Frontal cortex (tissue), 4 donors: Measurements from ENCODE around the gene PMM2. TPM values are rescaled to one million over a fixed set of nuclear protein-coding genes. Genes with fewer than 3 reads are reported as not detected.
"Not testable (repeated sequence)": the region's sequence is repeated elsewhere in the genome, so short reads cannot be mapped to it uniquely, and the experiment has no call there.

Source experiments
- DNase-seq, 2 donors: peaks; one replicate each; pipeline ENCODE4 v3.0.0; 2012; ENCODE audit warnings: low spot score in 2 of 2
- FAIRE-seq: peaks from 2 replicates; lab custom pipeline; 2012; peaks lifted over from hg19 to GRCh38; lab: Jason Lieb, UNC
- total RNA-seq: library from RNA; depleted of rRNA; stranded (reverse); fragments of >200 nt; gene quantifications from one replicate; pipeline ENCODE4 v1.2.3, GENCODE V29; 2014
- donor health status: control.
- donor health status: control.
- donor health status: control.

The PMM2 gene
- total RNA-seq, 1 donor from 2014 or later: 6.5 TPM

DNA sequence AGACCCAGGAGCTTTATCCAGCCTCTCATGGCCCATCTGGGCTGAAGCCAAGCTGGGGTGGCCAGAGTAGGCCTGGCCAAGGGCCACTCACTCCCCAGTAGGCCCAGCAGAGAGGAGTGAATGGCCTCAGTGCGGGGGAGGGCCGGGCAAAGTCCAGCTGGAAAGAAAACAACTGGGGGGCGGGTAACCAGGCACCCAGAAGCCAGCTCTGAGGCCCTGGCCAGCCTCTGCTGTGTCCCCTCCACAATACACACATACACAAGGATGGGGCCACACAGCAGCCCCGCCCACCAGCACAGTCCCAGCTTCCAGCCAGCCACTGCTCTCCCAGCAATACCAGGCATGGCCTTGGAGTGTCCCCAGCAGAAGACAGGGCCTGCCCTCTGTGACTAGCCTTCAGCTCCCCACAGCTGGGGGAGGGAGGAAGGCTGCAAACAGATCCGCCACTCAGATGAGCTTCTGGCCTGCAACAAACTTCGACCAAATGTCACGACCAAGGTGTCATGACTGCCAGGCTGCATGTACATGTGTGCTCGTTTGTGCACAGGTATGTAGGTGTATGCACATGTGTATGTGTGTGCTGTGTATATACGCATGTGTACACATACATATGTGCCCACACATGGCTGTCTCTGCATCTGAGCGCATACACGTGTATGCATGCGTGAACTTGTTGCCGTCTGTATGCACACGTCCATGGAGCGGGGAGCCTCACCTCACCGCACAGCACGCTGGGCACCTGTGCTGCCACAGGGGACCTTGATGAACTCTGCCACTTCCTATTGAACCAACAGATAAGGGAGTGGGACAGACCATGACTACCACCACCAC, 66.2 kb downstream of the PMM2 start:
- DNase-seq (peak; percentile 56 to 74), FAIRE-seq (no peak)

- DNase-seq (no peak), FAIRE-seq (no peak)
Measured at GRCh38 chr16:8864480-8865110, 67.0 kb downstream of the PMM2 start.

GRCh38 chr16:8865145-8865882, 67.7 kb downstream of the PMM2 start:
- DNase-seq: no peak
- FAIRE-seq: no peak

DNA sequence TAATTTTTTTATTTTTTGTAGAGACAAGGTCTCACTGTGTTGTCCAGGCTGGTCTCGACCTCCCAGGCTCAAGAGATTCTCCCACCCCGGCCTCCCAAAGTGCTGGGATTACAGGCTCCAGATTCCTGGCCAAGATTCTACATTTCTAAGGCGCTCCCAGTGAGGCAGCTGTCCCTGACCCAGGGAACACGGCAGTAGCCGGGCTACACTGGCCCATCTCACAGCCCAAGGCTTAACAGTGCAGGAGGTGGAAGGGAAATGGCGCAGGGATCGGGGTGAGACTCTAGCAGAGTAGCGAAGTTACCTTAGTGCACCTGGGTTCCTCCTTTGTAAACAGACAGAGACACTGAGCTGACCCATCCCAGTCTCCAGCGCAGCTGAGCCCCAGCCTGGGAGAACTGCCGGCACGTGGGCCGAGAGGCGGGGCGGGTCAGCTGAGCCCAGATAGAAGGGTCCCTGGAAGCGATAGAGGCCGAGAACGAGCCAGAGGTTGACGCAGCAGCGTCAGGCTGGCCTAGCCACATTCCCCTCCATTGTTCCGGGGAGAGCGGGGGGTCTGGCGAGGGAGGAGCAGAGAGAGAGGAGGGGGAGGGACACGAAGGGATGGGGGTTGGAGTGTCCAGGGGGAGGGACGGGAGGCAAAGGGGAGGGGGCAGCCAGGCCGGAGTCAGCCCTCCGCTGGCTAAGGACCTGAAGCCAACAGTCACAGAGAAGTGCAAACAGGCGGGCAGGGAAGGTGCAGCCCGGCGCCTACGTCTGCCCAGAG, 68.7 kb downstream of the PMM2 start:
- FAIRE-seq (no peak), DNase-seq (peak in 1 of 2 donors; percentile 42)

DNA sequence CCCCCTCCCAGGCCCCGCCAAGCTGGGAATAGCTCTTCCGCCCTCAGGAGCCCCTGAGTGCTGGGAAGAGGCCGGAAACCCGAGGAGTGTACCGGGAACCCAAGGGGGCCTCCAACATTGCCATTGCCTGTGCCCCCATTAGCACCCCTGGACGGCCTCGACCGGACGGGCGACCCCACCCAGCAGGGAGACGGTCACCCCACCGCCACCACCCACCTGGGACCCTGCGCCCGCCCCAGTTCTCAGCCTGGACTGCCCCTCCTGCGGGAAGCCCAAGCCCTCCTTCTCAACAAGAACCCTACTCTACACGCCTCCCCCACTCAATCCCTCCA, 69.2 kb downstream of the PMM2 start:
- no peak for FAIRE-seq
- no peak for DNase-seq

GRCh38 chr16:8867216-8867931, 69.7 kb downstream of the PMM2 start:
- DNase-seq: peak in 1 of 2 donors; percentile 46
- FAIRE-seq: no peak

GRCh38 chr16:8867932-8868415, 70.3 kb downstream of the PMM2 start:
- no peak for FAIRE-seq

GRCh38 chr16:8868416-8869211, 71.0 kb downstream of the PMM2 start, which contains the start of gene CARHSP1:
Gene CARHSP1, minus strand, starts transcription at chr16:8869006. Its CDS starts 9,678 bp downstream, at chr16:8859328.
- peak; percentile 96 to 97 for DNase-seq
- no peak for FAIRE-seq

More at GRCh38 chr16:8867932-8868415, 70.3 kb downstream of the PMM2 start:
- DNase-seq: no peak

- DNase-seq (no peak), FAIRE-seq (no peak)
Measured at GRCh38 chr16:8869212-8869987, 71.8 kb downstream of the PMM2 start.

- not testable (repeated sequence) for DNase-seq, FAIRE-seq
Measured at GRCh38 chr16:8869988-8870241, 72.3 kb downstream of the PMM2 start.

GRCh38 chr16:8872071-8872470, 74.4 kb downstream of the PMM2 start:
- no peak for DNase-seq
- no peak for FAIRE-seq

GRCh38 chr16:8872967-8873865, 75.6 kb downstream of the PMM2 start:
- FAIRE-seq: no peak
- DNase-seq: no peak

DNA sequence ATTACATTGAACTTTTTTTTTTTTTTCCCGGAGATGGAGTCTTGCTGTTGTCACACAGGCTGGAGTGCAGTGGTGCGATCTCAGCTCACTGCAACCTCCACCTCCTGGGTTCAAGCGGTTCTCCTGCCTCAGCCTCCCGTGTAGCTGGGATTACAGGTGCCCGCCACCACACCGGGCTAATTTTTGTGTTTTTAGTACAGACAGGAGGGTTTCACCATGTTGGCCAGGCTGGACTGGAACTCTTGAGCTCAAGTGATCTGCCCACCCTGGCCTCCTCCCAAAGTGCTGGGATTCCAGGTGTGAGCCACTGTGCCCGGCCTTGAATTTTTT, 76.2 kb downstream of the PMM2 start:
- DNase-seq, FAIRE-seq: not testable (repeated sequence)

DNA sequence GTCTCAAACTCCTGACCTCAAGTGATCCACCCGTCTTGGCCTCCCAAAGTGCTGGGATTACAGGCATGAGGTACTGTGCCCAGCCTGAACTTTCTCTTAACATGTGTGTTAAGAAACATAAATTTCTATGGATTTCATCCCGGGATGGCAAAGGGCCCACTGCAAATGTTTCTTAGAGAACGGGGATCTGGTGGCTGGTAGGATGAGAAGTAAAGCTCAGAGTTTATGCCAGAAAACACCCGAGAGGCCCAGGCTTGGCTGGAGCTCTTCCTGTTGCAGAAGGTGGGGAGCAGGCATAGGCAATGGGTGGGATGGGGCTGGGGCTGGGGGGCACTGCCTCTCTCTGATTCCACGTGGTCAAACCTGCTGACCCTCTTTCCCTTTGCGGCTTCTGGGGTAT, 76.7 kb downstream of the PMM2 start:
- FAIRE-seq (no peak), DNase-seq (no peak)

GRCh38 chr16:8875317-8875716, 77.7 kb downstream of the PMM2 start:
- FAIRE-seq, DNase-seq: not testable (repeated sequence)

DNA sequence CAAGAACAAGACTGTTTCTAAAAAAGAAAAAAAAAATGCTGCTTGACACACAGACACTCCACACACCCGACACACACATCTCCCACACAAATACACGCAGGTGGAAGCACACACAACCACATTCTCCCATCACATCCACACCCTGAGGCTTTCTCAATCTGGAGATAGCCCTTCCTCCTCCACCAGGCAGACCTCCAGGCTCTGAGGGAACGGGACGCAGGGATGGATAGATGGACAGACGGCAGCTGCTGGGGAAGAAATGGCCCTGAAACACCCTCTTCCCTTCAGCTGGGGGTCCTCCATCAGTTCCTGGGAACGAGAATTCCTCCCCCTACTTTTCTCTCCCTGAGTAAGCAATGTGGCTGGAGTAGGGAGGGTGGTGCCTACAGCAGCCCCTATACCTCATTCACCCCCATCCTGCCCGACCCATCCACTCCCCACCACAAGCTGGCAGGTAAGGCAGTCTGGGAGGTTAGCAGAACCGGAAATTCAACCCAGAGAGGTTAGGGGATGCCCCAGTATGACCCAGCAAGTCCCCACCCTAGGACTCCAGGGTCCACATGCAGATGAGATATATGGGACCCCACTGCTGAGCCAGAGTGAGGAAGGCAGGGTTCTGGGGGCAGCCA, 80.4 kb downstream of the PMM2 start:
- FAIRE-seq (no peak), DNase-seq (no peak)

DNA sequence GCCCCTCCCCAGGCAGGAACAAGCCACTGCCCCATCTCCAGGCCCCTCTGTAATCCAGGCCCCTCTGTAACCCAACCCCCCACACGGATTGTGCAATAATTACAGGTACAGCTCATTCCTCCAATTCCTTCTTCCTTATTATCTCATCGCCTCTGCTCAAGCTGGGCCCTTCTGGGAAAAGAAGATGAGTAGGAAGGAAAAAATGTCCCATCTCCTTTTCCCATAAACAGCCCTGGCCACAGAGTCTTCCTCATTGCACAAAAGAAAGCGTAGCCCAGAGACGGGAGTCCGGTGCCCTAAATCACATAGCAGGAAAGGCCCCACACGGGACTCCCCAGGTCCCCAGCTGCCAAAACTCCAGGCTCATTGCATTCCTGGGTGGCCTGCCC, 80.9 kb downstream of the PMM2 start:
- FAIRE-seq (no peak), DNase-seq (peak in 1 of 2 donors; percentile 43)
